Ectodermal cell (in vitro differentiated cells): ENCODE data around the gene ZFY.
"Not testable (repeated sequence)": the region's sequence is repeated elsewhere in the genome, so short reads cannot be mapped to it uniquely, and the experiment has no call there.

Experiments used
- H3K27ac ChIP-seq: 2 replicates; pipeline ENCODE4 v1.7.0; 2013; ENCODE audit warnings: mild to moderate bottlenecking, low read depth, low read length; ENCODE audit not compliant: insufficient read depth, poor library complexity, severe bottlenecking
- H3K27me3 ChIP-seq: 2 replicates; pipeline ENCODE4 v1.7.0; 2013; ENCODE audit warnings: mild to moderate bottlenecking, low read length; ENCODE audit not compliant: insufficient read depth, control insufficient read depth, poor library complexity, severe bottlenecking
- H3K36me3 ChIP-seq: one replicate; pipeline ENCODE4 v1.7.0; 2013; ENCODE audit warnings: low read length; ENCODE audit not compliant: control insufficient read depth, insufficient read depth
- H3K4me1 ChIP-seq: one replicate; pipeline ENCODE4 v1.7.0; 2013; ENCODE audit warnings: low read length; ENCODE audit not compliant: control insufficient read depth, insufficient read depth
- H3K4me3 ChIP-seq: 2 replicates; pipeline ENCODE4 v1.7.0; 2013; ENCODE audit warnings: low read depth, low read length, control low read depth; ENCODE audit not compliant: insufficient read depth
- H3K9me3 ChIP-seq: 2 replicates; pipeline ENCODE4 v1.7.0; 2013; ENCODE audit warnings: mild to moderate bottlenecking, low read length, moderate library complexity; ENCODE audit not compliant: control insufficient read depth
- WGBS, 2 experiments: methylation state at CpG; one replicate each; pipeline ENCODE4 v1.1.7; 2013; ENCODE audit warnings: missing lambda C conversion rate in 2 of 2; 5-methylcytosine and 5-hydroxymethylcytosine counted together

Gene ZFY

DNA sequence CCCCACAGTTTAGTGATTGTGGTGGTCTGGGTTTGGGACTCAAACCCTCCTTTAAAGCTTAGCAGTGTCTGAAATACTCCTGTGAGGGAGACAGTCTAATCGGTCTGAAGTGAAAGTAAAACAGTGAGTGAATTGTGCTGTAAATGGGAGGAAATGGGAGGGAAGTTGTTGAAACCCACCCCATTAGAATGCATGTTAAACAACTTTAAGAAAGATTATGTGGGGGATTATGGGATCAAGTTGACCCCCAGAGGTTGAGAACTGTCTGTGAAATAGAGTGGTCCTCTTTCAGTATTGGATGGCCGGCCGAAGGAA, 68.3 kb downstream of the ZFY start:
- H3K4me3 ChIP-seq, result no peak overlapping the region
- WGBS, 2 experiments, result 80 to 88% methylated on average over 3 of the region's 3 CpGs
- H3K4me1 ChIP-seq, result no peaks in the 10 kb centered on the region

GRCh38 chrY:3003846-3004245, 68.7 kb downstream of the ZFY start:
- no peak overlapping the region for H3K27ac ChIP-seq
- H3K27me3 ChIP-seq, result no peaks in the 10 kb centered on the region
- H3K4me1 ChIP-seq, result no peaks in the 10 kb centered on the region
- no peaks in the 10 kb centered on the region for H3K9me3 ChIP-seq
- no peaks in the 10 kb centered on the region for H3K36me3 ChIP-seq
- no peak overlapping the region for H3K4me3 ChIP-seq
- 86 to 90% methylated on average over 5 of the region's 5 CpGs for WGBS, 2 experiments

More for the DNA sequence above, 68.3 kb downstream of the ZFY start:
- no peaks in the 10 kb centered on the region for H3K27me3 ChIP-seq
- H3K36me3 ChIP-seq, result no peaks in the 10 kb centered on the region
- no peaks in the 10 kb centered on the region for H3K9me3 ChIP-seq
- no peak overlapping the region for H3K27ac ChIP-seq

- H3K36me3 ChIP-seq, H3K9me3 ChIP-seq, H3K27me3 ChIP-seq, H3K4me1 ChIP-seq, H3K4me3 ChIP-seq: not testable (repeated sequence)
- H3K27ac ChIP-seq, result peak overlapping the region; percentile 55
- 49 to 63% methylated on average over 2 of the region's 2 CpGs for WGBS, 2 experiments
These were observed 70.8 kb downstream of the ZFY start for GRCh38 chrY:3006031-3006430.

DNA sequence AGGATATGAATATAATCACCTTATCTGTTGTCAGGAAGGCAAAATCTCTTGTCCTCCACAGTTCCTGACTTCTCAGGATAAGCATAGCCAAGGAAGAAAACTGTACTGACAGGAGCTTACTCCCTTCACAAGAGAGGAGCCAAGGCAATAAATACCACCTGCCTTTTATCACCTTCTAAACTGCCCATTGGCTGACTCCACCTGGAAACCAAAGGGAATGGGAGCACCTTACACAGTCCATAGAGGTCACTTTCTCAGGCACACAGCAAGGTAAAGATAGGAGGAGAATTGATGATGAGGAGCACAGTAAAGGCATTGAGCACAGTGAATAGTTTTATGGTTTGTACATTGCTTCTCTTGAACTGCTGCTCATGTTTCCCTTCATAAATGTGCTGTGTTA, 72.8 kb downstream of the ZFY start:
- Histone ChIP-seq H3K27ac (no peak overlapping the region), H3K27me3 (no peaks in the 10 kb centered on the region), H3K4me3 (no peak overlapping the region), H3K9me3 (no peaks in the 10 kb centered on the region), H3K4me1 (no peaks in the 10 kb centered on the region), H3K36me3 (no peaks in the 10 kb centered on the region)

DNA sequence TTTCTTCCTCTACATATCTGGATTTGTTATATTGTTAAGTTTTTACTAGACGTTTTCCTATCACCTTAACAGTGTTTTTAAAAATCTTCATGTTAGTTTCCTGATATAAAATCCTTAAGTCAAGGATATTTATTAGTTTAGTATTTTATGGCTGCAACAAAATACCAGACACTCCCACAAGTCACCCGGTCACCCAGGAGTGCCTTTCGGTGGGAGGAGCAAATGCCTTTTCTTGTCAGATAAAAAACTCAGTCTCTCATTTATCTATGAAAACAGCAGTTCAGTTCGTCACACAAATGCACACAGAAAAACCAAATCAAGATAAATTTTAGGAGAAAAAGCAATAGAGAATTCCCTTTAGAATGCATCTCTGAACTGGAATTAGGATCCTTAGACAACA, 77.0 kb downstream of the ZFY start:
- Histone ChIP-seq H3K4me3 (no peak overlapping the region), H3K36me3 (no peaks in the 10 kb centered on the region), H3K9me3 (no peaks in the 10 kb centered on the region), H3K4me1 (no peaks in the 10 kb centered on the region), H3K27me3 (no peaks in the 10 kb centered on the region), H3K27ac (no peak overlapping the region)
- WGBS, 2 experiments, result 75 to 90% methylated on average over 1 to 3 of the region's 4 CpGs

DNA sequence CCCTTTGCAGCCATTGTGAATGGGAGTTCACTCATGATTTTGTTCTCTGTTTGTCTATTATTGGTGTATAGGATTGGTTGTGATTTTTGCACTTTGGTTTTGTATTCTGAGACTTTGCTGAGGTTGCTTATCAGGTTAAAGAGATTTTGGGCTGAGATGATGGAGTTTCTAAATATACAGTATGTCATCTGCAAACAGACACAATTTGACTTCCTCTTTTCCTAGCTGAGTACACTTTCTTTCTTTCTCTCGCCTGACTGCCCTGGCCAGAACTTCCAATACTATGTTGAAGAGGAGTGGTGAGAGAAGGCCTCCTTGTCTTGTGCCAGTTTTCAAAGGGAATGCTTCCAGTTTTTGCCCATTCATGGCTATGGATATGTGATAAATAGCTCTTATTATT, 81.4 kb downstream of the ZFY start:
- Histone ChIP-seq H3K27ac (no peak overlapping the region), H3K27me3 (no peaks in the 10 kb centered on the region), H3K4me3 (no peak overlapping the region), H3K4me1 (no peaks in the 10 kb centered on the region), H3K9me3 (no peaks in the 10 kb centered on the region), H3K36me3 (no peaks in the 10 kb centered on the region)
- WGBS, 2 experiments, result no CpG with 5 or more reads among the region's 1 CpG

- H3K4me3 ChIP-seq, result no peak overlapping the region
- no CpG with 5 or more reads among the region's 1 CpG for WGBS, 2 experiments
- no peaks in the 10 kb centered on the region for H3K36me3 ChIP-seq
- H3K4me1 ChIP-seq, result no peaks in the 10 kb centered on the region
- no peaks in the 10 kb centered on the region for H3K27me3 ChIP-seq
- H3K27ac ChIP-seq, result no peak overlapping the region
- H3K9me3 ChIP-seq, result no peaks in the 10 kb centered on the region
These were observed 83.4 kb downstream of the ZFY start for GRCh38 chrY:3018546-3018945.

DNA sequence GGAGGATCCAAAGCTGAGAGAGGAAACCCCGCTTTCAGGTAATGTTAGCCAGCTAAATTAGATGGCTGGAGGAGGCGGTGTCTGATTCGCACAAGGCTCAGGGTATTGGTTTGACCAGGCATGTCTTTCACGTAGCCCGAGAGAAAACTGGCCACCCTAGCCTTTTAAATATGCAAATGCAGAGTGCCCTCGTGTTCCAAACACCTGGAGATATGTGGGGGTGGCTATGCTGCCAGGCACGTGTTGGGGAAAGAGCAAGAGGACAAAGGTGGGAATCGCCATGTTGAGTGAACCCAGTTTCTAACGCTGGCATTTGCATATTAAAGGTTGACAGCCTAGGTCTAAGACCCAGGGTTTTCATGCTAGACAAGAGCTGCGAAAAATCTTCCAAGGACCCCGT, 84.4 kb downstream of the ZFY start:
- Histone ChIP-seq H3K36me3 (no peaks in the 10 kb centered on the region), H3K9me3 (no peaks in the 10 kb centered on the region), H3K27ac (no peak overlapping the region), H3K27me3 (no peaks in the 10 kb centered on the region), H3K4me3 (no peak overlapping the region), H3K4me1 (no peaks in the 10 kb centered on the region)
- WGBS, 2 experiments, result 80 to 84% methylated on average over 11 of the region's 11 CpGs

DNA sequence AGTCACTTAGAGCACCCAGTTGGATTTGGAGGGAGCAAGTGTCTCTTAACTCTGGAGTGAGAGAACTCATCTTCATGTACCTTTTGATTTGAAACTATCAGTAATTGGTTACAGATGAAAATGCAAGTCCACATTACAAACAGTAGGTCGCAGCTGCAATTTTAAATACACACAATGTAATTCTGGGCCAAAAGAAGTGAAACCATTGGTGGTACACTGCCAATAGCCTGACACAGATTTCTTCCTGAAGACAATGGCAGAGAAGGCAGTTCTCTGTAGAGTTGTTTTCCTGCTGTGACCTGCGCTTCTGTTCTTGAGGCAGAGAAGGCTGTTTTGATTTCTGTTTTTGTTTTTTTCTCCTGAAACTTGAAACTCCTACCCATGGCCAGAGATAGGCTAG, 86.0 kb downstream of the ZFY start:
- Histone ChIP-seq H3K27ac (no peak overlapping the region), H3K27me3 (no peaks in the 10 kb centered on the region), H3K9me3 (no peaks in the 10 kb centered on the region), H3K36me3 (no peaks in the 10 kb centered on the region), H3K4me3 (no peak overlapping the region), H3K4me1 (no peaks in the 10 kb centered on the region)
- 75 to 86% methylated on average over 1 to 2 of the region's 2 CpGs for WGBS, 2 experiments

DNA sequence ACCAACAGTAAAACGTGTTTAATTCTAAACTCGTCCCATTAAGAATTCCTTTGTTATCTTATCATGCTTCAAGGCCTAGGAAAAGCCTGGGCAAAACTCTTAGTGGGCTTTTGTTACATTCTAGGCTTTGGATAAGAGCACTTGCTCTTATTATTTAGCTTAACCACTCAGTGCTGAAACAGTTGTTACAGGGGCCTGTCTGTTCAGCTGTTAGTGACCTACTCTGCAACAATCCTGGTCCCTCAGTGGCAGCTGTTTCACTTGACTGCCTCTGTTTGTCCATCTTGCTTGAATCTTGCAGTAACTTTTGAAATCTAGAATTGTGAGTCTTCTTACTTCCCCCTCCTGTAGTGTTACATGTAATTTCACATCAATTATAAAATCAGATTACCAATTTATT, 88.4 kb downstream of the ZFY start:
- no peak overlapping the region for H3K27ac ChIP-seq
- no peaks in the 10 kb centered on the region for H3K4me1 ChIP-seq
- no peak overlapping the region for H3K4me3 ChIP-seq
- no peaks in the 10 kb centered on the region for H3K9me3 ChIP-seq
- H3K36me3 ChIP-seq, result no peaks in the 10 kb centered on the region
- H3K27me3 ChIP-seq, result no peaks in the 10 kb centered on the region
- WGBS, 2 experiments, result 68 to 80% methylated on average over 1 to 2 of the region's 2 CpGs

GRCh38 chrY:3025357-3025756, 90.2 kb downstream of the ZFY start:
- Histone ChIP-seq H3K36me3 (no peaks in the 10 kb centered on the region), H3K27me3 (no peaks in the 10 kb centered on the region), H3K4me3 (no peak overlapping the region), H3K4me1 (no peaks in the 10 kb centered on the region), H3K27ac (no peak overlapping the region), H3K9me3 (no peaks in the 10 kb centered on the region)
- no CpG with 5 or more reads among the region's 1 CpG for WGBS, 2 experiments
